HL-60 (cell line): ENCODE data around the gene FBXO17.

ENCODE experiments used
- DNase-seq, 2 experiments: peaks; one replicate each; pipeline ENCODE4 v3.0.0-alpha.2; 2010 to 2020; ENCODE audit warnings: low read depth in 1 of 2, low spot score in 1 of 2
- H3K27ac ChIP-seq: fragments of 250-450 bp; sonication (Bioruptor Pico); replicated peaks from 2 replicates; pipeline ENCODE4 v1.5.1; 2020; ENCODE audit warnings: mild to moderate bottlenecking, moderate library complexity
- H3K27me3 ChIP-seq: fragments of 250-450 bp; sonication (Bioruptor Pico); 2 replicates; pipeline ENCODE4 v1.5.1; 2021; ENCODE audit warnings: mild to moderate bottlenecking, moderate library complexity; ENCODE audit not compliant: insufficient read depth, poor library complexity, severe bottlenecking
- H3K4me3 ChIP-seq: replicated peaks from 2 replicates; pipeline ENCODE4 v1.5.1; 2011; ENCODE audit warnings: mild to moderate bottlenecking, control low read depth, low read length; ENCODE audit not compliant: insufficient read depth
- GABPA ChIP-seq: IDR thresholded peaks from 2 replicates; pipeline ENCODE4 v1.6.1; 2012; ENCODE audit warnings: low read depth
- POLR2AphosphoS5 ChIP-seq: IDR thresholded peaks from 2 replicates; pipeline ENCODE4 v1.6.1; 2012; ENCODE audit warnings: low read depth
- REST ChIP-seq: IDR thresholded peaks from 2 replicates; pipeline ENCODE4 v1.6.1; 2012; ENCODE audit warnings: low read depth; ENCODE audit not compliant: insufficient replicate concordance
- SPI1 ChIP-seq: IDR thresholded peaks from 2 replicates; pipeline ENCODE4 v1.6.1; 2012; ENCODE audit warnings: low read depth, mild to moderate bottlenecking, borderline replicate concordance
- TF ChIP-seq, protein P1 (sequence below): IDR thresholded peaks from one replicate; pipeline ENCODE4 v1.5.1; 2011; ENCODE audit warnings: low read length, control low read depth, inconsistent platforms; ENCODE audit not compliant: insufficient read depth

Gene FBXO17

GRCh38 chr19:39009001-39009400 lies 33.5 kb upstream of the FBXO17 start:
- H3K27me3 ChIP-seq: no peaks in the 10 kb centered on the region
- H3K4me3 ChIP-seq: no peak overlapping the region
- no peak overlapping the region for H3K27ac ChIP-seq
- DNase-seq: no peak
- no peak for TF ChIP-seq POLR2AphosphoS5
- no peak for TF ChIP-seq REST
- TF ChIP-seq GABPA: no peak
- no peak for TF ChIP-seq SPI1
- TF ChIP-seq, protein P1, sequence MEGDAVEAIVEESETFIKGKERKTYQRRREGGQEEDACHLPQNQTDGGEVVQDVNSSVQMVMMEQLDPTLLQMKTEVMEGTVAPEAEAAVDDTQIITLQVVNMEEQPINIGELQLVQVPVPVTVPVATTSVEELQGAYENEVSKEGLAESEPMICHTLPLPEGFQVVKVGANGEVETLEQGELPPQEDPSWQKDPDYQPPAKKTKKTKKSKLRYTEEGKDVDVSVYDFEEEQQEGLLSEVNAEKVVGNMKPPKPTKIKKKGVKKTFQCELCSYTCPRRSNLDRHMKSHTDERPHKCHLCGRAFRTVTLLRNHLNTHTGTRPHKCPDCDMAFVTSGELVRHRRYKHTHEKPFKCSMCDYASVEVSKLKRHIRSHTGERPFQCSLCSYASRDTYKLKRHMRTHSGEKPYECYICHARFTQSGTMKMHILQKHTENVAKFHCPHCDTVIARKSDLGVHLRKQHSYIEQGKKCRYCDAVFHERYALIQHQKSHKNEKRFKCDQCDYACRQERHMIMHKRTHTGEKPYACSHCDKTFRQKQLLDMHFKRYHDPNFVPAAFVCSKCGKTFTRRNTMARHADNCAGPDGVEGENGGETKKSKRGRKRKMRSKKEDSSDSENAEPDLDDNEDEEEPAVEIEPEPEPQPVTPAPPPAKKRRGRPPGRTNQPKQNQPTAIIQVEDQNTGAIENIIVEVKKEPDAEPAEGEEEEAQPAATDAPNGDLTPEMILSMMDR: no peak

DNA sequence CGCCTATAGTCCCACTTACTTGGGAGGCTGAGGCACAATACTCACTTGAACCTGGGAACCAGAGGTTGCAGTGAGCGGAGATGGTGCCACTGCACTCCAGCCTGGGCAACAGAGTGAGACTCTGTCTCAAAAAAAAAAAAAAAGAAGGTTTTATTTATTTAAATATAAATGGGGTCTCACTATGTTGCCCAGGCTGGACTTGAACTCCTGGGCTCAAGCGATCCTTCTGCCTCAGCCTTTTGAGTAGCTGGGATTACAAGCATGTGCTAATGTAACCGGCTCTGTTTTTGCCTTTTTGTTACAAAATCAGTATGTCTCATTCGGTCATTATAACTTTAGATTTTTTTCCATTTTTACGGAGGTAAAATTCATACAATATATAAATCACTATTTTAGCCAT lies 32.6 kb upstream of the FBXO17 start:
- TF ChIP-seq, protein P1: no peak
- TF ChIP-seq GABPA (no peak), SPI1 (no peak), REST (no peak), POLR2AphosphoS5 (no peak)
- no peak for DNase-seq

DNA sequence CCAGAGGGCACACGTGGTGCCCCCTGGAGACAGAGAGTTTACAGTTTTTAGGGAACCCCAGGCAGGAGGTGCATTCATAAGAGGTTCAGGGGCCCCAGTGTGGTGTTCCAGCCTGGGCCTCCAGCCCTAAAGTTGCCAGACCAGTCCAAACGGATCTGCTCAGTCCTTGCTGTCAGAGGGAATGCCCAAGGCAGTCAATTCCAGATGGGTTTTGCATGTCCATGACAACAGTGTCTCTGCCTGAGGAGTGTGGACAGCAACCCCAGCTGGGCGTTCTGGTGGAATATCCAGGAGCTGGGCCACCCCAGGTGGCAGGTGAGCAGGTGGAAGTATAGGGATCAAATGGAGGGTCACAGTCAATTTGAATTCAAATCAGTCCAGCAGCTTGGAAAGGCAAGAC lies 31.6 kb upstream of the FBXO17 start:
- TF ChIP-seq, protein P1: no peak
- no peak for TF ChIP-seq POLR2AphosphoS5
- TF ChIP-seq REST: no peak
- no peak for TF ChIP-seq GABPA
- TF ChIP-seq SPI1: no peak
- Histone ChIP-seq H3K27ac (no peak overlapping the region), H3K4me3 (no peak overlapping the region), H3K27me3 (no peaks in the 10 kb centered on the region)
- no peak for DNase-seq

More for the DNA sequence above, 32.6 kb upstream of the FBXO17 start:
- H3K4me3 ChIP-seq: no peak overlapping the region
- no peak overlapping the region for H3K27ac ChIP-seq
- H3K27me3 ChIP-seq: no peaks in the 10 kb centered on the region
